ENCODE measurements around the gene GANAB.
"Not testable (repeated sequence)": the region's sequence is repeated elsewhere in the genome, so short reads cannot be mapped to it uniquely, and the experiment has no call there.

GANAB gene

GRCh38 chr11:62599069-62599696, 47.2 kb downstream of the GANAB start:
- H3K36me3 ChIP-seq (ENCODE audit: insufficient read depth, low read length): peaks cover 55% of the 10 kb centered on the region
- H3K9me3 ChIP-seq (ENCODE audit: insufficient read depth, low read depth, low read length): no peaks in the 10 kb centered on the region
- H3K27ac ChIP-seq (ENCODE audit: low read depth, low read length): no peak overlapping the region
- peak overlapping the region; percentile 88 for H3K4me3 ChIP-seq (ENCODE audit: low read length)
- H3K9ac ChIP-seq (ENCODE audit: low read depth, low read length): no peak overlapping the region
- H3K27me3 ChIP-seq (ENCODE audit: insufficient read depth, low read length): peaks cover 24% of the 10 kb centered on the region
- H3K4me1 ChIP-seq (ENCODE audit: insufficient read depth, low read length): peaks cover 21% of the 10 kb centered on the region
- 62% methylated on average over 7 of the region's 7 CpGs for WGBS

GRCh38 chr11:62595124-62595523, 51.3 kb downstream of the GANAB start:
- Histone ChIP-seq H3K9ac (ENCODE audit: low read depth, low read length) (no peak overlapping the region), H3K4me1 (ENCODE audit: insufficient read depth, low read length) (peaks cover 24% of the 10 kb centered on the region), H3K4me3 (ENCODE audit: low read length) (no peak overlapping the region), H3K9me3 (ENCODE audit: insufficient read depth, low read depth, low read length) (no peaks in the 10 kb centered on the region), H3K27me3 (ENCODE audit: insufficient read depth, low read length) (no peaks in the 10 kb centered on the region), H3K27ac (ENCODE audit: low read depth, low read length) (no peak overlapping the region), H3K36me3 (ENCODE audit: insufficient read depth, low read length) (peaks cover 66% of the 10 kb centered on the region)
- WGBS: 95% methylated on average over 8 of the region's 8 CpGs

- H3K4me3 ChIP-seq (ENCODE audit: low read length): no peak overlapping the region
- no peak overlapping the region for H3K9ac ChIP-seq (ENCODE audit: low read depth, low read length)
- 72% methylated on average over 13 of the region's 13 CpGs for WGBS
- H3K4me1 ChIP-seq (ENCODE audit: insufficient read depth, low read length): peaks cover 11% of the 10 kb centered on the region
- H3K27ac ChIP-seq (ENCODE audit: low read depth, low read length): no peak overlapping the region; the same call in 1 of the 2 replicates
- no peaks in the 10 kb centered on the region for H3K27me3 ChIP-seq (ENCODE audit: insufficient read depth, low read length)
- H3K36me3 ChIP-seq (ENCODE audit: insufficient read depth, low read length): peaks cover 59% of the 10 kb centered on the region
- H3K9me3 ChIP-seq (ENCODE audit: insufficient read depth, low read depth, low read length): no peaks in the 10 kb centered on the region
Observed at GRCh38 chr11:62593434-62594044, 52.9 kb downstream of the GANAB start.

GRCh38 chr11:62592989-62593421, 53.4 kb downstream of the GANAB start:
- H3K4me1 ChIP-seq (ENCODE audit: insufficient read depth, low read length): peaks cover 10% of the 10 kb centered on the region; the same call in 1 of the 2 replicates
- H3K27me3 ChIP-seq (ENCODE audit: insufficient read depth, low read length): no peaks in the 10 kb centered on the region
- WGBS: 93% methylated on average over 6 of the region's 8 CpGs
- no peak overlapping the region for H3K4me3 ChIP-seq (ENCODE audit: low read length)
- H3K9me3 ChIP-seq (ENCODE audit: insufficient read depth, low read depth, low read length): no peaks in the 10 kb centered on the region
- H3K27ac ChIP-seq (ENCODE audit: low read depth, low read length): no peak overlapping the region
- peaks cover 59% of the 10 kb centered on the region for H3K36me3 ChIP-seq (ENCODE audit: insufficient read depth, low read length)
- no peak overlapping the region for H3K9ac ChIP-seq (ENCODE audit: low read depth, low read length)

GRCh38 chr11:62592146-62592815, 54.1 kb downstream of the GANAB start:
- Histone ChIP-seq H3K4me1 (ENCODE audit: insufficient read depth, low read length) (peaks cover 10% of the 10 kb centered on the region; the same call in 1 of the 2 replicates), H3K9me3 (ENCODE audit: insufficient read depth, low read depth, low read length) (no peaks in the 10 kb centered on the region), H3K27ac (ENCODE audit: low read depth, low read length) (peak overlapping the region; percentile 82), H3K4me3 (ENCODE audit: low read length) (peak overlapping the region; percentile 76), H3K9ac (ENCODE audit: low read depth, low read length) (peak overlapping the region; percentile 81), H3K36me3 (ENCODE audit: insufficient read depth, low read length) (peaks cover 59% of the 10 kb centered on the region), H3K27me3 (ENCODE audit: insufficient read depth, low read length) (no peaks in the 10 kb centered on the region)
- WGBS: 28% methylated on average over 16 of the region's 17 CpGs

GRCh38 chr11:62591448-62592145, 54.8 kb downstream of the GANAB start, which contains the start of gene TUT1:
TSS of gene TUT1 (minus strand) at chr11:62591523. CDS start at chr11:62591485, 38 bp downstream.
- peaks cover 10% of the 10 kb centered on the region; the same call in 1 of the 2 replicates for H3K4me1 ChIP-seq (ENCODE audit: insufficient read depth, low read length)
- H3K27me3 ChIP-seq (ENCODE audit: insufficient read depth, low read length): no peaks in the 10 kb centered on the region
- WGBS: under 1% methylated on average over 58 of the region's 58 CpGs
- peak within 1 kb of the TSS; percentile 84 for H3K9ac ChIP-seq (ENCODE audit: low read depth, low read length)
- H3K4me3 ChIP-seq (ENCODE audit: low read length): peak within 1 kb of the TSS; percentile 76
- H3K36me3 ChIP-seq (ENCODE audit: insufficient read depth, low read length): peaks cover 56% of the 10 kb centered on the region
- H3K9me3 ChIP-seq (ENCODE audit: insufficient read depth, low read depth, low read length): no peaks in the 10 kb centered on the region
- peak within 1 kb of the TSS; percentile 82 for H3K27ac ChIP-seq (ENCODE audit: low read depth, low read length)

GRCh38 chr11:62588966-62589637, 57.3 kb downstream of the GANAB start:
- Histone ChIP-seq H3K27ac (ENCODE audit: low read depth, low read length) (no peak overlapping the region), H3K27me3 (ENCODE audit: insufficient read depth, low read length) (no peaks in the 10 kb centered on the region), H3K4me3 (ENCODE audit: low read length) (0 out of 2 replicates have a peak overlapping the region, but pooled peaks have one; percentile 4), H3K4me1 (ENCODE audit: insufficient read depth, low read length) (peaks cover 10% of the 10 kb centered on the region; the same call in 1 of the 2 replicates), H3K9ac (ENCODE audit: low read depth, low read length) (no peak overlapping the region), H3K9me3 (ENCODE audit: insufficient read depth, low read depth, low read length) (no peaks in the 10 kb centered on the region), H3K36me3 (ENCODE audit: insufficient read depth, low read length) (peaks cover 44% of the 10 kb centered on the region)
- 79% methylated on average over 18 of the region's 18 CpGs for WGBS

GRCh38 chr11:62585356-62585755, 61.1 kb downstream of the GANAB start:
- not testable (repeated sequence) for H3K9me3 ChIP-seq (ENCODE audit: insufficient read depth, low read depth, low read length); H3K4me3 ChIP-seq (ENCODE audit: low read length); H3K27ac ChIP-seq (ENCODE audit: low read depth, low read length); H3K4me1 ChIP-seq (ENCODE audit: insufficient read depth, low read length); H3K27me3 ChIP-seq (ENCODE audit: insufficient read depth, low read length); H3K9ac ChIP-seq (ENCODE audit: low read depth, low read length)
- WGBS: 95% methylated on average over 7 of the region's 7 CpGs
- H3K36me3 ChIP-seq (ENCODE audit: insufficient read depth, low read length): peaks cover 59% of the 10 kb centered on the region

GRCh38 chr11:62581735-62582134, 64.7 kb downstream of the GANAB start:
- H3K4me3 ChIP-seq (ENCODE audit: low read length); H3K9ac ChIP-seq (ENCODE audit: low read depth, low read length); H3K4me1 ChIP-seq (ENCODE audit: insufficient read depth, low read length); H3K27ac ChIP-seq (ENCODE audit: low read depth, low read length); H3K9me3 ChIP-seq (ENCODE audit: insufficient read depth, low read depth, low read length); H3K27me3 ChIP-seq (ENCODE audit: insufficient read depth, low read length): not testable (repeated sequence)
- WGBS: 97% methylated on average over 4 of the region's 4 CpGs
- H3K36me3 ChIP-seq (ENCODE audit: insufficient read depth, low read length): peaks cover 65% of the 10 kb centered on the region

GRCh38 chr11:62580959-62581715, 65.3 kb downstream of the GANAB start:
- no peak overlapping the region for H3K9ac ChIP-seq (ENCODE audit: low read depth, low read length)
- no peak overlapping the region for H3K27ac ChIP-seq (ENCODE audit: low read depth, low read length)
- peaks cover 68% of the 10 kb centered on the region for H3K36me3 ChIP-seq (ENCODE audit: insufficient read depth, low read length)
- H3K4me1 ChIP-seq (ENCODE audit: insufficient read depth, low read length): no peaks in the 10 kb centered on the region
- no peaks in the 10 kb centered on the region for H3K9me3 ChIP-seq (ENCODE audit: insufficient read depth, low read depth, low read length)
- no peak overlapping the region for H3K4me3 ChIP-seq (ENCODE audit: low read length)
- no peaks in the 10 kb centered on the region for H3K27me3 ChIP-seq (ENCODE audit: insufficient read depth, low read length)
- WGBS: 95% methylated on average over 18 of the region's 18 CpGs

Data from HUES64 (cell line).